Measurements from ENCODE around the gene NDUFS6.

The NDUFS6 gene

DNA sequence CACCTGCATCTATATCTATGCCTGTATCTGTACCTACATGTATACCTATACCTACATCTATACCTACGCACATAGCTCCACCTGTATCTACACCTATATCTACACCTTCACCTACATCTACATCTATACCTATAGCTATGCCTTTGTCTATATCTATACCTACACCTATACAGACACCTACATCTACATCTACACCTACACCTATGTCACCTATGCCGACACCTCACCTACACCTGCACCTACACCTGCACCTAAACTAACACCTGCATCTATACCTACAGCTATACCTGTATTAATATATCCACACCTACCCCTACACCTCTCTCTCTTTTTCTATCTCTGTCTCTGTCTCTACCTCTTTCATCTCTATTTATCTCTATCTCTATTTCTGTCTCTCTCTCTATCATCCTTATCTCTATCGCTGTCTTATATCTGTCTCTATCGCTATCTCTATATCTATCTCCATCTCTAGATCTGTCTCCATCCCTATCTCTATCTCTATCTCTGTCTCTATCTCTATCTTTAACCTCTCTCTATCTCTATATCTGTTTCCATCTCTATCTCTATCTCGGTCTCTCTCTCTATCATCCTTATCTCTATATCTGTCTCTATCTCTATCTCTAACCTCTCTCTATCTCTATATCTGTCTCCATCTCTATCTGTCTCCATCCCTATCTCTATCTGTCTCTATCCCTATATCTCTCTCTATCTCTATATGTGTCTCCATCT is 43.7 kb downstream of the NDUFS6 start:
- no peak for DNase-seq (ENCODE audit: extremely low read depth, low read depth)
- no peak for TF ChIP-seq CTCF (IDR thresholded peaks at IDR 0.05; ENCODE audit: low read depth, low read length)

DNA sequence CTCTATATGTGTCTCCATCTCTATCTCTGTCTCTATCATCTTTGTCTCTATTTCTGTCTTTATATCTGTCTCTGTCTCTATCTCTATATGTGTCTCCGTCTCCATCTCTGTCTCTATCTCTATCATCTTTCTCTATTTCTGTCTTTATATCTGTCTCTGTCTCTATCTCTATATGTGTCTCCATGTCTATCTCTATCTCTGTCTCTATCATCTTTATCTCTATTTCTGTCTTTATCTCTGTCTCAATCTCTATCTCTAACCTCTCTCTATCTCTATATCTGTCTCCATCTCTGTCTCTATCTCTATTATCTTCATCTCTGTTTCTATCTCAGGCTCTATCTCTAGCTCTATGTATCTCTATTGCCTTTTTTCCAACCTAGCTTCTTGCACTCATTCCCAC is 44.5 kb downstream of the NDUFS6 start:
- TF ChIP-seq CTCF (IDR thresholded peaks at IDR 0.05; ENCODE audit: low read depth, low read length), result no peak

GRCh38 chr5:1846583-1846982 is 45.4 kb downstream of the NDUFS6 start:
- TF ChIP-seq CTCF (IDR thresholded peaks at IDR 0.05; ENCODE audit: low read depth, low read length), result no peak
- no peak for DNase-seq (ENCODE audit: extremely low read depth, low read depth)

More for the DNA sequence above, 44.5 kb downstream of the NDUFS6 start:
- DNase-seq (ENCODE audit: extremely low read depth, low read depth), result no peak

DNA sequence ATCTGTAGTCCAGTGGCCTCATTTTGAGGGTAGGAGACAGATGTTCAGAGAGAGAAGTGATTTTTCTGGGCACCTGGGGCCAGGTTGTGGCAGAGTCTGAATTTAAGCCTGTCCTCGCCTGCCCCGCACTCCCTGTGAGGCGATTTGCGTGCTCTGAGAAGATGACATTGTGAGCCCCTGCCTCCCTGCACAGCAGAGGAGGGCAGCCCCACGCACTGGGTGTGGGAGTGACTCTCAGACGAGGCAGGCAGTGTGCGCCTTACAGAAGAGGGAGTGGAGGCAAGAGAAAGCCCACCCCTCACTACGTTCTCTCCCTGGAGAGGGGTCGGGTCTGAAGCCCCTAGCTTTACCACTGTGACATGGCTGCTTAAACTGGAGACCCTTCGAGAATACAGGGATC is 45.8 kb downstream of the NDUFS6 start:
- TF ChIP-seq CTCF (IDR thresholded peaks at IDR 0.05; ENCODE audit: low read depth, low read length), result no peak
- DNase-seq (ENCODE audit: extremely low read depth, low read depth), result no peak

- no peak for DNase-seq (ENCODE audit: extremely low read depth, low read depth)
- TF ChIP-seq CTCF (IDR thresholded peaks at IDR 0.05; ENCODE audit: low read depth, low read length), result no peak
Measured at GRCh38 chr5:1847611-1848010, 46.4 kb downstream of the NDUFS6 start.

DNA sequence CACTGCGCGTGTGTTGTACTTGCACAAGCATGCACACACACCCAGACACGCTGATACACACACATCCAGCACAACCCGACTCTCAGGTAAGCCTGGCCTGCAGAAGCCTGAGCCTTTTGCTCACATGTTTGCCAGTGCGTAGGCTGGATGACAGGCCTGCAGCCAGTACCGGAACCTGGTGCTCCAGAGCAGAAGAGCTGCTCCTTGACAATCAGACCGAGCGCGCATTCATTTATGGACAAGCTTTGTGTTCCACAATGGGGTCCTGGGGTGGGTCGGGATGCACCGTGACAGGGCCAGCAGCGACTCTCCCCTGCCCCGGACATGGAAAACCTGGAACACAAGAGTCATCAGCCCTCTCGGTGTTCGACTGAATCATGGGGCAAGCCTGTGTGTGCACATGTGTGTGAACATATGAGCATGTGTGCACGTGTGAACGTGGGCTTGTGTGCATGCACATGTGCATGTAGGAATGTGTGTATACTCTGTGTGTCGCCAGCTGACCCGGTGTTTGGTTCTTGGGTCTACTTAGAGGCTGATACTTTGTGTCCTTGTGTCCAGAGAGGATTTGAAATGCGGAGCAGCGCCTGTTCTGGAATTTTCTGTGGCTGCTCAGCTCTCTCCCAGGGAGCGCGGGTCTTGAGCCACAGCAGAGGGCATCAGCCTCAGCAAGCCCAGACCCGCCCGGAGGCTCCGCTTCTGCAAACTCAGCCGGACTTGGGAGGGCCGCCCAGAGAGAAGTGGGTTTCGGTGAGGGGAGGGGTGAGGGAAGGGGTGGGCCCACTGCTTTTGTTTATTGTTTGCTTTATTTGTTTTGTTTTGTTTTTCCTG is 49.3 kb downstream of the NDUFS6 start:
- DNase-seq (ENCODE audit: extremely low read depth, low read depth), result no peak
- no peak for TF ChIP-seq CTCF (IDR thresholded peaks at IDR 0.05; ENCODE audit: low read depth, low read length)

DNA sequence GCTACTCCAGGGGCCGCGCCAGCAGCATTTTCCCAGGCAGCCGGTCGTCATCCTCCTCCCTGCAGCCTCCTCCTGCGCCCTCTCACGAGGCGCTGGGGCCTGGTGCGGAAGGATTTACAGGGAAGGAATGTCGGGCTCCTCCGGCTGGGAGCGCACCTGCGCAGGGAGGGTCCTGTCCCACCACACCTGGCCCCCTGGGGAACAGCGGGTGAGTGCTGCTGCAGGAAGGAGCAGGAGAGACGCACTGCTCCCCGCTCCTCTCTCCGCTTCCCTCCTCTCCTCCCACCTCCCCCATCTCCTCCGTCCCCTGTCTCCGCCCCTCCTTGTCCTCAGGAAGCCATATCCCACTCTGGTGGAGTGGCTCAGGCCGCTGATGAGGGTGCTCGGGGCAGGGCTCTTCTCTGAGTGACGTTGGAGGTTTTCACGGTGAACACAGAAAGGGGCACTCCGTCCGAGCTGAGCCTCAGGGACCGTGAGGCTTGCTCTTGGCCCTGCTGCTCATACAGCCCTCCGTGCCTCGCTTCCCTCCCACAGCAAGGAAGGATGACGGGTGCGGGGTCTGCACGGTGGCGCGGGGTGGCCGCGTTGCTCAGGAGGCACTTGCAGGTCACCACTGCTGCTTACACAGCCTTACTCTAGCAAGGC is 50.2 kb downstream of the NDUFS6 start:
- no peak for TF ChIP-seq CTCF (IDR thresholded peaks at IDR 0.05; ENCODE audit: low read depth, low read length)
- no peak for DNase-seq (ENCODE audit: extremely low read depth, low read depth)
